CD8-positive, alpha-beta memory T cell (primary cell): ENCODE data around the gene ZNF362. TPM values are rescaled to one million over a fixed set of nuclear protein-coding genes. Genes with fewer than 3 reads are reported as not detected.

Source experiments
- CTCF ChIA-PET: fragments of 350-600 bp; sonication (Branson Sonifier 250); formaldehyde crosslinking; loops from one replicate; lab custom pipeline; 2021; ENCODE audit warnings: antibody characterized with exemption; lab: Charles Lee
- POLR2A ChIA-PET: fragments of 350-600 bp; sonication (Branson Sonifier 250); formaldehyde crosslinking; loops from one replicate; lab custom pipeline; 2021; ENCODE audit warnings: antibody characterized with exemption; lab: Charles Lee
- DNase-seq, 5 donors: peaks; one replicate each; pipeline versions ENCODE4 v3.0.0 to v3.0.0-alpha.2; 2020 to 2022; ENCODE audit warnings: mixed read lengths in 1 of 5
- H3K27ac ChIP-seq: one replicate; pipeline ENCODE4 v1.7.0; 2013; ENCODE audit warnings: low read depth, mild to moderate bottlenecking, low read length, moderate library complexity
- H3K27me3 ChIP-seq: 2 replicates; pipeline ENCODE4 v1.7.0; 2013; ENCODE audit warnings: low read length, mild to moderate bottlenecking; ENCODE audit not compliant: insufficient read depth, poor library complexity, severe bottlenecking
- H3K36me3 ChIP-seq: 2 replicates; pipeline ENCODE4 v1.7.0; 2013; ENCODE audit warnings: mild to moderate bottlenecking, low read length, moderate library complexity; ENCODE audit not compliant: insufficient read depth
- H3K4me1 ChIP-seq: 2 replicates; pipeline ENCODE4 v1.7.0; 2013; ENCODE audit warnings: mild to moderate bottlenecking, low read length, moderate library complexity; ENCODE audit not compliant: insufficient read depth
- H3K4me3 ChIP-seq: 2 replicates; pipeline ENCODE4 v1.7.0; 2013; ENCODE audit warnings: mild to moderate bottlenecking, low read length
- H3K9me3 ChIP-seq: 2 replicates; pipeline ENCODE4 v1.7.0; 2013; ENCODE audit warnings: mild to moderate bottlenecking, low read length
- H3K27ac Mint-ChIP-seq, 8 donors: one replicate each; pipeline ENCODE4 v1.8.0; 2020 to 2021; ENCODE audit warnings: mixed read lengths in 8 of 8, mild to moderate bottlenecking in 6 of 8, inconsistent platforms in 3 of 8, moderate library complexity in 3 of 8
- H3K27me3 Mint-ChIP-seq, 2 donors: one replicate each; pipeline ENCODE4 v1.8.0; 2020 to 2021; ENCODE audit warnings: mixed read lengths in 2 of 2, mild to moderate bottlenecking in 1 of 2, moderate library complexity in 1 of 2
- H3K36me3 Mint-ChIP-seq, 3 donors: one replicate each; pipeline ENCODE4 v1.8.0; 2020 to 2021; ENCODE audit warnings: mixed read lengths in 3 of 3, inconsistent platforms in 1 of 3, mild to moderate bottlenecking in 1 of 3
- H3K4me1 Mint-ChIP-seq, 3 donors: one replicate each; pipeline ENCODE4 v1.8.0; 2020 to 2021; ENCODE audit warnings: mixed read lengths in 3 of 3, inconsistent platforms in 1 of 3, mild to moderate bottlenecking in 1 of 3
- H3K4me3 Mint-ChIP-seq, 7 donors: one replicate each; pipeline ENCODE4 v1.8.0; 2020 to 2021; ENCODE audit warnings: mixed read lengths in 7 of 7, mild to moderate bottlenecking in 6 of 7, moderate library complexity in 4 of 7, inconsistent platforms in 2 of 7
- H3K9me3 Mint-ChIP-seq, 5 donors: one replicate each; pipeline ENCODE4 v1.8.0; 2020 to 2022; ENCODE audit warnings: mixed read lengths in 5 of 5, mild to moderate bottlenecking in 3 of 5, moderate library complexity in 2 of 5, inconsistent platforms in 1 of 5
- polyA plus RNA-seq: library from polyadenylated mRNA; unstranded; fragments of 300-500 nt; fragmentation: Illumina TruSeq; gene quantifications from one replicate; pipeline ENCODE4 v1.2.3, GENCODE V29; 2021
- total RNA-seq, 2 experiments: library from RNA; stranded (reverse); gene quantifications; one replicate each; pipeline ENCODE4 v1.2.3, GENCODE V29; 2021

The ZNF362 gene
- total and polyA plus RNA-seq, 3 experiments from 2014 or later: 8.5 to 26.4 (median 9.9) TPM

- POLR2A ChIA-PET: no interaction called here
These were observed 43.3 kb downstream of the ZNF362 start for GRCh38 chr1:33299461-33300155.

GRCh38 chr1:33300673-33301072 lies 44.4 kb downstream of the ZNF362 start:
- H3K27ac Mint-ChIP-seq: peak overlapping the region in 1 of 8 donors; percentile 38
- Histone ChIP-seq H3K27me3 (no peaks in the 10 kb centered on the region), H3K4me1 (peaks cover 17% of the 10 kb centered on the region), H3K27ac (no peak overlapping the region), H3K4me3 (no peak overlapping the region), H3K9me3 (no peaks in the 10 kb centered on the region), H3K36me3 (no peaks in the 10 kb centered on the region)
- ChIA-PET POLR2A (no interaction called here), CTCF (no interaction called here)
- no peak overlapping the region for H3K4me3 Mint-ChIP-seq
- H3K4me1 Mint-ChIP-seq: peaks cover 21 to 28% (median 23%) of the 10 kb centered on the region in 3 donors
- no peaks in the 10 kb centered on the region for H3K9me3 Mint-ChIP-seq
- peaks cover 4 to 29% (median 5%) of the 10 kb centered on the region in 3 donors for H3K36me3 Mint-ChIP-seq
- peaks cover 0 to under 1% of the 10 kb centered on the region in 2 donors for H3K27me3 Mint-ChIP-seq
- DNase-seq: no peak

More at GRCh38 chr1:33299461-33300155, 43.3 kb downstream of the ZNF362 start:
- no peak for DNase-seq
- Histone ChIP-seq H3K36me3 (no peaks in the 10 kb centered on the region), H3K27ac (no peak overlapping the region), H3K4me1 (peaks cover 17% of the 10 kb centered on the region), H3K27me3 (no peaks in the 10 kb centered on the region), H3K4me3 (no peak overlapping the region), H3K9me3 (no peaks in the 10 kb centered on the region)
- CTCF ChIA-PET: interaction anchor here (4.6 kb wide), 1 partner anchor 69 kb away, joined by 75 read pairs; no protein-coding TSS in a partner anchor
- Mint-ChIP-seq H3K27me3 (no peaks in the 10 kb centered on the region), H3K36me3 (peaks cover 4 to 34% (median 5%) of the 10 kb centered on the region in 3 donors), H3K4me1 (peaks cover 25 to 35% (median 29%) of the 10 kb centered on the region in 3 donors), H3K4me3 (no peak overlapping the region), H3K27ac (no peak overlapping the region), H3K9me3 (no peaks in the 10 kb centered on the region)

GRCh38 chr1:33301273-33301984 lies 45.1 kb downstream of the ZNF362 start:
- H3K9me3 Mint-ChIP-seq: no peaks in the 10 kb centered on the region
- ChIA-PET POLR2A (no interaction called here), CTCF (no interaction called here)
- peaks cover 0 to 8% of the 10 kb centered on the region in 2 donors for H3K27me3 Mint-ChIP-seq
- peaks cover 22 to 28% (median 23%) of the 10 kb centered on the region in 3 donors for H3K4me1 Mint-ChIP-seq
- DNase-seq: no peak
- Histone ChIP-seq H3K27ac (no peak overlapping the region), H3K4me1 (peaks cover 17% of the 10 kb centered on the region), H3K9me3 (no peaks in the 10 kb centered on the region), H3K27me3 (no peaks in the 10 kb centered on the region), H3K4me3 (no peak overlapping the region), H3K36me3 (no peaks in the 10 kb centered on the region)
- H3K4me3 Mint-ChIP-seq: no peak overlapping the region
- H3K36me3 Mint-ChIP-seq: peaks cover 3 to 22% (median 4%) of the 10 kb centered on the region in 3 donors
- H3K27ac Mint-ChIP-seq: peak overlapping the region in 5 of 8 donors; percentile 38 to 89 (median 68)

DNA sequence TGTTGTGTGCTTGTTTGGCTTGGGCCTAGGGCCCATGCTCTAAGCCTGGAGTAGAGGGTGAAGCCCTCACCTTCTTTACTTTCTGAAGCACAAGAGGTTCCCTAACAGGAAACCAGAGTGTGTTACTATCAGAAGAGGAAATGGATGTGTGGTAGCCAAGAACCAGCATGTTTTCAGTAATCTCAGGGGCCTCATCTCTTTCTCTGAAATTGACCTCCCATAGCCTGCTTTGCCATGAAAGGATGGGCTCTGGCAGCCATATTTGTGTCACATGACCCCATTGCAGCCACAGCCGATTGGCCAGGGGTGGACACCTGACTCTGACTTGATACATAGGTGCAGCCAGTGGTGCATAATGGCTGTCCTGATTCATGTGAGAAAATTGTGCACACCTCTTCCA lies 46.0 kb downstream of the ZNF362 start:
- H3K4me3 Mint-ChIP-seq: peak overlapping the region in 1 of 7 donors; percentile 60
- ChIA-PET POLR2A (no interaction called here), CTCF (no interaction called here)

DNA sequence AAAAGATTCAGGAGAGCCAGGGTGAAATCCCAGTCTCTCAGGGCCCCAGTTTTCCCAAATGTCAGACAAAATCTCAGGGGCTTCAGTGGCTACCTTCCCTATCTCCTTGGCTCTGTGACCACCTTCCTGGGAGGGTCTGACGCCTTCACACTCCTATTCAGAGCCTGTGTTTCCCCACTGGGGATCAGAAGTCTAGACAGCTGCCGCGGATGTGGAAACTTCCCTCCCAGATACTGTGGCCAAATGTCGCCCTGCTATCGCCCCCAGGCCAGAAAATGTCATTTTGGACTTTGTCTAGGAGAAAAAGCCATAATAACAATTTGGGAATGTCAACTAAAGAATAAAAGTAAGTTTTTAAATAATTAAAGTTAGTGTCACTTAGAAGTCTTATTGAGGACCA lies 48.7 kb downstream of the ZNF362 start:
- H3K4me1 Mint-ChIP-seq: peaks cover 17 to 21% (median 20%) of the 10 kb centered on the region in 3 donors
- no peaks in the 10 kb centered on the region for H3K9me3 ChIP-seq
- no peaks in the 10 kb centered on the region for H3K27me3 ChIP-seq
- peaks cover 12% of the 10 kb centered on the region for H3K4me1 ChIP-seq
- H3K9me3 Mint-ChIP-seq: no peaks in the 10 kb centered on the region
- no peaks in the 10 kb centered on the region for H3K36me3 ChIP-seq
- H3K36me3 Mint-ChIP-seq: peaks cover 0 to 4% (median 3%) of the 10 kb centered on the region in 3 donors
- no peak for DNase-seq
- no peak overlapping the region for H3K27ac ChIP-seq
- POLR2A ChIA-PET: interaction anchor here (0.6 kb wide), 1 partner anchor 46 kb away, joined by 3 read pairs; no protein-coding TSS in a partner anchor
- peaks cover 5 to 12% of the 10 kb centered on the region in 2 donors for H3K27me3 Mint-ChIP-seq
- CTCF ChIA-PET: interaction anchor here (2.1 kb wide), 1 partner anchor 9 kb away, joined by 11 read pairs; no protein-coding TSS in a partner anchor
- no peak overlapping the region for H3K4me3 ChIP-seq
- H3K27ac Mint-ChIP-seq: peak overlapping the region in 1 of 8 donors; percentile 4
- H3K4me3 Mint-ChIP-seq: no peak overlapping the region

More for the DNA sequence above, 46.0 kb downstream of the ZNF362 start:
- Histone ChIP-seq H3K4me3 (no peak overlapping the region), H3K27me3 (no peaks in the 10 kb centered on the region), H3K4me1 (peaks cover 17% of the 10 kb centered on the region), H3K27ac (no peak overlapping the region), H3K36me3 (no peaks in the 10 kb centered on the region), H3K9me3 (no peaks in the 10 kb centered on the region)
- H3K27ac Mint-ChIP-seq: peak overlapping the region; percentile 58 to 89 (median 73)
- no peaks in the 10 kb centered on the region for H3K9me3 Mint-ChIP-seq
- peaks cover 22 to 28% (median 23%) of the 10 kb centered on the region in 3 donors for H3K4me1 Mint-ChIP-seq
- peaks cover 3 to 15% (median 4%) of the 10 kb centered on the region in 3 donors for H3K36me3 Mint-ChIP-seq
- DNase-seq: peak in 1 of 5 donors; percentile 18
- H3K27me3 Mint-ChIP-seq: peaks cover 0 to 8% of the 10 kb centered on the region in 2 donors

- Mint-ChIP-seq H3K27ac (peak overlapping the region in 1 of 8 donors; percentile 50), H3K27me3 (peaks cover 5 to 12% of the 10 kb centered on the region in 2 donors), H3K4me1 (peaks cover 17 to 21% (median 20%) of the 10 kb centered on the region in 3 donors), H3K9me3 (no peaks in the 10 kb centered on the region), H3K4me3 (no peak overlapping the region), H3K36me3 (peaks cover 0 to 7% (median 0%) of the 10 kb centered on the region in 3 donors)
- DNase-seq: no peak
- no peak overlapping the region for H3K4me3 ChIP-seq
- H3K27me3 ChIP-seq: no peaks in the 10 kb centered on the region
- no peaks in the 10 kb centered on the region for H3K9me3 ChIP-seq
- H3K4me1 ChIP-seq: peaks cover 12% of the 10 kb centered on the region
- no peak overlapping the region for H3K27ac ChIP-seq
- no peaks in the 10 kb centered on the region for H3K36me3 ChIP-seq
- ChIA-PET POLR2A (no interaction called here), CTCF (interaction anchor here (2.1 kb wide), 1 partner anchor 10 kb away, joined by 11 read pairs; no protein-coding TSS in a partner anchor)
These were observed 49.7 kb downstream of the ZNF362 start for GRCh38 chr1:33305816-33306652.

GRCh38 chr1:33306653-33307493 lies 50.6 kb downstream of the ZNF362 start:
- peaks cover 14 to 16% (median 15%) of the 10 kb centered on the region in 3 donors for H3K4me1 Mint-ChIP-seq
- H3K27ac Mint-ChIP-seq: peak overlapping the region in 1 of 8 donors; percentile 55
- peaks cover 6 to 12% of the 10 kb centered on the region in 2 donors for H3K27me3 Mint-ChIP-seq
- Histone ChIP-seq H3K4me3 (no peak overlapping the region), H3K4me1 (peaks cover 10% of the 10 kb centered on the region), H3K9me3 (no peaks in the 10 kb centered on the region), H3K27ac (no peak overlapping the region), H3K36me3 (no peaks in the 10 kb centered on the region), H3K27me3 (no peaks in the 10 kb centered on the region)
- DNase-seq: no peak
- no peaks in the 10 kb centered on the region for H3K9me3 Mint-ChIP-seq
- H3K4me3 Mint-ChIP-seq: no peak overlapping the region
- ChIA-PET CTCF (interaction anchor here (2.1 kb wide), 1 partner anchor 11 kb away, joined by 11 read pairs; no protein-coding TSS in a partner anchor), POLR2A (no interaction called here)
- peaks cover 0 to 10% (median 0%) of the 10 kb centered on the region in 3 donors for H3K36me3 Mint-ChIP-seq
